RPMI8226 (cell line): ENCODE data around the gene GAPDHS.
A peak's percentile ranks its signal among the peaks of the same experiment; 100 is the strongest.

Experiments
- DNase-seq: peaks from one replicate; pipeline ENCODE4 v3.0.0-alpha.2; 2015

The GAPDHS gene

DNA sequence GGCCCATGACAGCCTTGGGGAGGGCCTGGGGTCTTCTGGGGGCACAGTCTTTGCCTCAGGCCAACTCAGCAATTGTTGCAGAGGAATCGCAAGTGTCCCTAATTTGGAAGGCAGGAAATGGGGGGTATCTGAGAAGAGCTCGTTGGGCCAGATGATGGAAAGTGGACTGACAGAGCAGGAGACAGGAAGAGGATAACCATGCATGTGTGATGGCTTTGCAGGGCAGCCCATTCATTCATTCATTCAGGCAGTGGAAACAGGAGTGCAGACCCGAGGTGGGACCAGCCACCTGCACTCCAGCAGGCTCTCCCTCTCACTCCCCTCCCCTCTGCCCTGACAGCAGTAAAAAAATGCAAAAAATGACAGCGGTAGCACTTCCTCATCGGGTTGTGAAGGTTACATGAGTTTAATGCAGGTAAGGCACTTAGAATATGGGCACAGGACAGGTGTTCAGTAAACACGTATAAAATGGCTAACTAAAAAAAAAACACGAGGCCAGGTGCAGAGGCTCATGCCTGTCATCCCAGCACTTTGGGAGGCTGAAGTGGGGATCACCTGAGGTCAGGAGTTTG lies 7.2 kb downstream of the GAPDHS start:
- peak; percentile 54 for DNase-seq

DNA sequence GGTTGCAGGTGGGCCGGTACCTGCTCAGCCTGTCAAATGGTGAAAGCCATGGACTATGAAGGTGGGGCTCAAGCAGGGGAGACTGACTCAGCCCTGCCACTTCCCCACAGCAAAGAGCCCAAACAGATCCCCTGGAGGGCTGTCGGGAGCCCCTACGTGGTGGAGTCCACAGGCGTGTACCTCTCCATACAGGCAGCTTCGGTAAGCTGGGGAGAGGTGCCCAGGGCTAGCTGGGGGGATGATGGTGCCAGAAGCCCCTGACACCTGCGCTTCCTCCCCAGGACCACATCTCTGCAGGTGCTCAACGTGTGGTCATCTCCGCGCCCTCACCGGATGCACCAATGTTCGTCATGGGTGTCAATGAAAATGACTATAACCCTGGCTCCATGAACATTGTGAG lies 9.0 kb downstream of the GAPDHS start:
- no peak for DNase-seq

DNA sequence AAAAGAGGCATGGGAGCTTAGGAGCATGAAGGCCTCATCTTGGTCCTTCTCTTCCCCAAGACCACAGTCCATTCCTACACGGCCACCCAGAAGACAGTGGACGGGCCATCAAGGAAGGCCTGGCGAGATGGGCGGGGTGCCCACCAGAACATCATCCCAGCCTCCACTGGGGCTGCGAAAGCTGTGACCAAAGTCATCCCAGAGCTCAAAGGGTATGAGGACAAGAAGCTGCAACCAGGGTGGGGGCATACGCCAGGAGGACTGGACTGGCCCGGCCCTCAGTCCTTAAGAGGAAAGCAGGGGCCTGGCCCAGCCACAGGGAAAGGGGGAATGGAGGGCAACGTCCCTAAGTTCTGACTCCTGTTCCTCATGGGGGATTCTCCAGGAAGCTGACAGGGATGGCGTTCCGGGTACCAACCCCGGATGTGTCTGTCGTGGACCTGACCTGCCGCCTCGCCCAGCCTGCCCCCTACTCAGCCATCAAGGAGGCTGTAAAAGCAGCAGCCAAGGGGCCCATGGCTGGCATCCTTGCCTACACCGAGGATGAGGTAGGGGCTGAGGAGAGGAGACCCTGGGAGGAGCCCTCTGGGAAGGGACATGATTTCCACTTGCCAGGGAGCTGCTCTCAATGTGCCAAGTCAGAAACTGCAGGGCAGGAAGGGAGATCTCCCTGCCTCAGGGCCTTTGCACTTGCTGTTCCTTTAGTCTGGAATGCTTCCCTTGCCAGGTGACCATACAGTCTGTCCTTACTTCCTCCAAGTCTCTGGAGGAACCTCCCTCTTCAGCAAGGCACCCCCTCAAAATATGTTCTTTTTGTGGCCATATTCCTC lies 10.2 kb downstream of the GAPDHS start:
- DNase-seq, result no peak

GRCh38 chr19:35544110-35544802 lies 11.0 kb downstream of the GAPDHS start:
- DNase-seq, result no peak

DNA sequence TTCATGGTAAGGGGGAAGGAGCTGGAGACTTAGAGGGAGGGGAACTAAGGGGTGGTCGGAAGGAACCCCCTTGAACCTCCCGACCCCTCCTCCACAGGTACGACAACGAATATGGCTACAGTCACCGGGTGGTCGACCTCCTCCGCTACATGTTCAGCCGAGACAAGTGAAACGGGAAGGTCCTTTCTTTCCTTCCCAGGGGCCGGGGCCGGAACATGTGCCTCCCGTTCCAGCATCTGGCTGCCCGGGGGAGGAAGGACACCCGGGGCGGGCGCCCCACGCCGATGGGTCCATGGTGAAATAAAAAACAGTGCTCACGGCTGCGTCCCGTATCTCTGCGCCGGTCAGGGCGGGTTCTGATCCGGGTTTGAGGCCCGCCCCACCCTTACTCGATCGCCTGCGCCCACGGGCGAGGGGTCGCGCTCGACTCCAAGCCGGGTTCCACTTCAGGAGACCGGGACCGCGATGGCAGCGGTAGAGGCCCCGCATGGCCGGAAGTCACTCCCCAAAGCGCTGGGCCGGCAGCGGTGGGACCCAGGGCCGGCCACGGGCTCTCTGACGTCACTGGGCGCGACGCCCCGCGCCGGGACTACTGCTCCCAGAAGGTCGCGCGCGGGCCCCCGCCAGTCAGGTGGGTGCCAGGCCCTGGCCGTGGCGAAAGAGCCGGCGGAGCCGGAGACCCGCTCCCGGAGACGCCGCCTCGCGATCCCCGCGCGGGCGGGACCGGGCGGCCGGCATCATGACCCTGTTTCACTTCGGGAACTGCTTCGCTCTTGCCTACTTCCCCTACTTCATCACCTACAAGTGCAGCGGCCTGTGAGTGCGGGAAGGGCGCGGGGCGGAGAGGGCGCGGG lies 12.0 kb downstream of the GAPDHS start, which contains the start of gene TMEM147:
TMEM147 (plus strand) TSS at position 626 of the 854 bp plus-strand sequence; CDS start at position 740, 114 bp downstream.
- peak; percentile 90 for DNase-seq

- DNase-seq, result peak; percentile 52
Measured at GRCh38 chr19:35545855-35546381, 12.7 kb downstream of the GAPDHS start.

DNA sequence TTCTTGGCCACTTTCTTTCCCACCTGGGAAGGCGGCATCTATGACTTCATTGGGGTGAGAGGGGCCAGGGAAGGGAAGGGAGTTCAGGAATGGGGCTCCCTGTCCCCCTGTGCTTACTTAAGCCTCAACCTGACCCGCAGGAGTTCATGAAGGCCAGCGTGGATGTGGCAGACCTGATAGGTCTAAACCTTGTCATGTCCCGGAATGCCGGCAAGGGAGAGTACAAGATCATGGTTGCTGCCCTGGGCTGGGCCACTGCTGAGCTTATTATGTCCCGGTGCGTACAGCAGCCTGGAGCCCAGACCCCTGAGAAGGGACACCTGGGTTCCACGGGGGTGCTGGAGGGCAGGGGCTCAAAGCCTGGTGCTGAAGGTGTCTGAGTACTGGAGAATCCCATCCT lies 13.3 kb downstream of the GAPDHS start:
- no peak for DNase-seq

DNA sequence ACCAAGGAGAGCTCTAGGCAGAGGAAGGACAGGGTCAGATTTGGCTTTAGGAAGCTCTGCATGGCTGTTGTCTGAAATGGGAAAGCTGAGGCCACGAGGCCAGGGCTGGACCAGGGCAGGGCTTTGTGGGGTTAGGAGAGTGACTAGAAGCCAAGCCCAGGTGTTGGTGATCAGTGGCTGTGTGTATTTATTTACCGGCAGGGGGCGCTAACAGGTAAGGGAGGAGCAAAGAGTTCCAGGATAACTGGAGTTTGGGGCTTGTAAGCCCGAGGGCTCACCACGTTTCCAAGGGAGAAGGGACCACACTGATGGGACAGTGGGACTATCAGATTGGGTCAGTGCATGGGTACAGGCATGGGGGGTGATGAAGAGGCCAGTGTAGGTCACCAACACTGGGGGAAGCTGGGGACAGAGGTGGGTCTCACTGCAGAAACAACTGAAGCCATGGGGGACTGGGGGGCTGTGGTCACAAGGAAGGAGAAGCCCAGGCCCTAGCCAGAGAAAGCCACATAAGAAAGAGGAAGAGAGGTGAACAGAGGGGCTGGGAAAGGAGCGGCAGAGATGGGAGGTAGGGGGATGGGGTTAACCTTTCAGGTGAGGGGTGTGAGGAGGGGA lies 16.0 kb downstream of the GAPDHS start:
- peak; percentile 79 for DNase-seq

- DNase-seq, result no peak
Measured at GRCh38 chr19:35549879-35550523, 16.7 kb downstream of the GAPDHS start.

DNA sequence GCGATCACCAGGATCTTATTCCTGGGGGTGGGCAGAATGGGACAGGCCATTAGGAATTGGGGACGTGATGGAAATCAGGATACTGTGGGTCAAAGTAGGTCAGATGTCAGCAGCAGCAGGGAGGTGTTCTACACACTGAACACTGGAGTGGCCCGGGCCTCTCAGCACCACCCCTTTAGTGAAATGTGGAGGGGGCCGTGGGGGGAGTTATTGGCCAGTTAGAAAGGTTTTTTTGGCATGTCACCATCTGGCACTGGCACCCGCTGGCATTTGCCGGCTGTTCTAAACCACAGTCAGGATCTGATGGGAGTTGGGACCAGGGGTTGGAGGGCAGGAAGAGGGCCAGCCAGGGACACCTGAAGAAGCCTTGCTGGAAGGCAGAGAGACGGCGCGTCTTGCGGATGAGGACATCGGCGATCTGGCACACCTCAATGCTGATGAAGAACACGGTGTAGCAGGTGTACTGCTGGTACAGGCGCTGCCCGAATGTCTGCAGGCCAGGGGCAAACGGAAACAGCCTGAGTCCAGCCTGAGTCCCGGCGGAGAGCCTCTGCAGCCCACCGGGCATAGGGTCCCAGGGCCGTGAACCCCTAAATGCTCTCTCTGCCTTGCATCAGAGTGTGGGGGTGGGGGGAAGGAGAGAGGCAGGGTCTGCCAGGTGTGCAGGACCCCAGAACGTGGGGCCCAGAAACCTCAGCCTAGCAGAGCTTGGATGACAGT lies 18.0 kb downstream of the GAPDHS start:
- no peak for DNase-seq

GRCh38 chr19:35552534-35553384 lies 19.5 kb downstream of the GAPDHS start:
- DNase-seq, result no peak

DNA sequence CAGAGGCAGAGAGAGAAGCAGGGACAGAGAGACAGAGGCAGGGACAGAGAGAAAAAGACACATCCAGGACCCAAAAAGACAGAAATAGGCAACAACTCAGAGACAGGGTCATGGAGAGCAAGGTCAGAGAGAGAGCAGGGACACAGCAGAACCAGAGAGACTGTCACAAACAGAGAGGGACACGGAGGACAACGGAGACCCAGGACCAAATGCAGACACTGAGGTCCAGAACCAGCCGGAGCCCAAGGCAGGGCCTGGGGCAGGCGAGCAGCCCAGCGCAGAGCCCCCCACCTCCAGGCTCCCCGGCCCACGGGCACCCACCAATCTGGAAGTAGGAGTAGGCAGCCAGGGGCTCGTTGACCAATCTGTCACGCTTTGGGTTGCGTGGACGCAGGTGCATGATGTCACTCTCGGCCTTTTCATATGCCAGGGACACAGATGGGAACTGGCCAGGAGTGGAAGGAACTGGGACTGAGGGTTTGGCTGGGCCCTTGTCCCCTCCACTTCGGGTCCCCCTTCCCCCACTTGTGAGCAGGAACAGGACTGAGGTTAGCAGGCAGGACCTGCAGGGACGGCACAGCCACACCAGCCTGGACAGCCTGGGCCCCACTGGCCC lies 20.2 kb downstream of the GAPDHS start:
- no peak for DNase-seq

DNA sequence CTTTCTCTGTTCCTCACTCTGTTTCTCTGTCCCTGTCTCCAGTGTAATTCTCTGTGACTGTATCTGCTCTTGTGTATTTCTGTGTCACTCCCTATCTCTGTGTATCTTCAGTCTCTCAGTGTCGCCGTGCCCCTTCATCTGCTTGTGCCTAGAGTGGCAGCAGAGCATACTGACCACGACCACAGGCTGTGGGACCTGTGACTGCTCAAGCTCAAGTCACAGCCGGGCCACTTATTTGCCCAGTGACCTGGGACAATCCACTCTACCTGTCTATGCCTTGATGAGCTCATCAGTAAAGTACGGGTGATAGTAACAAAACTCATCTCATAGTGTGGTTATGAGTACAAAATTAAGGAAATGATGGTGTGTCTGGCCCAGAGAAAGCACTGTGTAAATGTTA lies 20.8 kb downstream of the GAPDHS start:
- no peak for DNase-seq

DNA sequence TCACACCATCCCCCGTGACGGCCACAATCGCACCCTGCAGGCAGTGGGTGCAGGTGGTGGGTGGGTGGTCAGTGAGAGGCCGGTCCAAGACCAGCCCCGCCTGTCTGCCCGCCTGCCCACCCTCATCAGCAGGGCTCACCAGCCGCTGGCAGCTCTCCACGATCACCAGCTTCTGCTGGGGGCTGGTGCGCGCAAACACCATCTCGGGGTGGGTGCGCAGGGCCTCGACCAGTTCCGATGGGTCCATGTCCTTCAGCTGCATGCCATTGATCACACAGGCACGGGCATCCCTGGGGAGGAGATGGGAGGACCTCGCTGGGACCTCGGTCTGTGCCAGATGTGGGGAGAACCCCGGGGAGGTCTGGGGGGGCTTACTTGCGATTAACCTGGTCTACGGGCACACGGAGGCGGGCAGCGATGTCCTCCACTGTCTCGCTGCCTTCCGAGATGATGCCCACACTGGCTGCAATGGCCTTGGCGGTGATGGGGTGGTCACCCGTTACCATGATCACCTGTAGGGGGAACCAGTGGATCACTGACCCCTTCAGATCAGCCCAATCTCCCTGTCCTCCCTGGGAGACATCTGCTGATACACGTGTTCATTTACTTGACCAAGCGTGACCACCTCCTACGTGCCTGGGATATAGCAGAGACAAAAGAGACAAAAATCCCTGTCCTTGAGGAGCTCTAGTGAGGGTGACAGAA lies 22.2 kb downstream of the GAPDHS start:
- DNase-seq, result no peak

GRCh38 chr19:35556025-35556590 lies 22.9 kb downstream of the GAPDHS start:
- DNase-seq, result no peak

DNA sequence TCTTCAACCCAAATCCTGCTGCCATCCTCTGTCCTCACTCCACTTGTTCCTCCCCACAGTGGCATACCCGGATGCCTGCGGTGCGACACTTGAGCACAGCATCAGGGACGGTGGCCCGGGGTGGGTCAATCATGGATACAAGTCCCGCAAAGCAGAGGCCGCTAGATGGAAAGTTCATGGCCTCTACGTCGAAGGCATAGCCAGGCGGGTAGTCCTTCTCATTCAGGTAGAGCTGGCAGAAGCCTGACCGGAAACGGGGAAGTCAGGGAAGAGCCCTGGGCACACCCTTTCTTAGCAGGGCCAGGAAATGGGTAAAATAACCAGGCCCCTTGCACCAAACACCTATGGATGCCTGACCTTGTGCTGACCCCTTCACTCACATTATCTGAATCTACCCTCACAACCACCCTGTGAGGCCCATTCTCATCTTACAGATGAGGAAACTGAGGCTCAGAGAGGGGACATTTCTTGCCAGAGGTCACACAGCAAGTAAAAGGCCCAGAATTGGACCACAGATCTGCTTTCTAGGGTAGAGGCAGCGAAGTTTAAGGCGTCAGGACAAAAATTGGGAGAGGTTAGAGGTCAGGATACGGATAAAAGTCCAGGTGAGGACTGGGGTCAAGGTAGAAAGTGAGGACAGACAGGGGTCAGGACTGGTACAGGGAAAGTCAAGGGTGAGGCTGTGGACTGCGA lies 23.7 kb downstream of the GAPDHS start:
- no peak for DNase-seq

DNA sequence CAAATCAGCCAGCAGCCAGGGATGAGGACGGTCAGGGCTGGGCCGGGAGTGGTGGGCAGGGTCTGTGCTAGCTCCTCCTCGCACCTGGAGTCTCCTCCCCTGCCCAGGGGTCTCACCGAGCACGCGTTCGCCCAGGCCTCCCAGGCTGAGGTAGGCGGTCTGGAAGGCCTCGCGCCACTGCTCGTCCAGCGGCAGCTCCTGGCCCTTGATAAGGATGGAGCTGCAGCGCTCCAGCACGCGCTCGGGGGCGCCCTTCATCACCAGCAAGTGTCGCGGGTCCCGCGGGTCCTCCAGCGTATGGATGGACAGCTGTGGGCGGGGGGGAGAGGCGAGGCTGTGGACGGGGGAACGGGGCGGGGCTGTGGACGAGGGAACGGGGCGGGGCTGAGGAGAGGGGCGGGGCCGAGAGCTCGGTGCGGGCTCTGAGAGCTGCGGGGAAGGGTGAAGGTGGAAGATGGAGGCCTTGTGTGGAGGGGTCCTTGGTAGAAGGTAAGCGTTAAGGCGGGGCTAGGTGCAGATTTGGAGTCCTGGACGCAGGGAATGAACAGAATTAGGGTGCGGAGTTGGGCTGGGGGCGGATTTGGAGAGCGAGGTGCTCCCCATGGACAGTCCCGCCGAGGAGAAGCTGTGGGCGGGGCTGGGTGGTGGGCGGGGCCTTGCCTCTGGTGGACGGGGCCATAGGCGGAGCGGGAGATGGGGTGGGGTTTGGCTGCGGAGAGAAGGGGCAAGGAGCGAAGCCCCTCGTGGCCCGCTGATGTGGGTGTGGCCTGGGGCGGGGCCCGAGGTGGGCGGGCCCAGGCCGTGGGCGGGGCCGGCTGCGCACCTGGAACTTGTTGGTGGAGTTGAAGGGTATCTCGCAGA lies 24.5 kb downstream of the GAPDHS start:
- no peak for DNase-seq
